Hindlimb muscle (tissue), 1 donor: ENCODE measurements around the gene FGFRL1. TPM values are rescaled to one million over a fixed set of nuclear protein-coding genes. Genes with fewer than 3 reads are reported as not detected.

ENCODE experiments used
- DNase-seq: peaks from one replicate; pipeline ENCODE4 v3.0.0-alpha.2; 2013
- polyA plus RNA-seq: library from polyadenylated mRNA; unstranded; fragments of 120-200 nt; gene quantifications from one replicate; pipeline ENCODE4 v1.2.1, GENCODE V29; 2013; ENCODE audit not compliant: insufficient read length

The FGFRL1 gene
- polyA plus RNA-seq, 1 donor = 297 TPM

DNA sequence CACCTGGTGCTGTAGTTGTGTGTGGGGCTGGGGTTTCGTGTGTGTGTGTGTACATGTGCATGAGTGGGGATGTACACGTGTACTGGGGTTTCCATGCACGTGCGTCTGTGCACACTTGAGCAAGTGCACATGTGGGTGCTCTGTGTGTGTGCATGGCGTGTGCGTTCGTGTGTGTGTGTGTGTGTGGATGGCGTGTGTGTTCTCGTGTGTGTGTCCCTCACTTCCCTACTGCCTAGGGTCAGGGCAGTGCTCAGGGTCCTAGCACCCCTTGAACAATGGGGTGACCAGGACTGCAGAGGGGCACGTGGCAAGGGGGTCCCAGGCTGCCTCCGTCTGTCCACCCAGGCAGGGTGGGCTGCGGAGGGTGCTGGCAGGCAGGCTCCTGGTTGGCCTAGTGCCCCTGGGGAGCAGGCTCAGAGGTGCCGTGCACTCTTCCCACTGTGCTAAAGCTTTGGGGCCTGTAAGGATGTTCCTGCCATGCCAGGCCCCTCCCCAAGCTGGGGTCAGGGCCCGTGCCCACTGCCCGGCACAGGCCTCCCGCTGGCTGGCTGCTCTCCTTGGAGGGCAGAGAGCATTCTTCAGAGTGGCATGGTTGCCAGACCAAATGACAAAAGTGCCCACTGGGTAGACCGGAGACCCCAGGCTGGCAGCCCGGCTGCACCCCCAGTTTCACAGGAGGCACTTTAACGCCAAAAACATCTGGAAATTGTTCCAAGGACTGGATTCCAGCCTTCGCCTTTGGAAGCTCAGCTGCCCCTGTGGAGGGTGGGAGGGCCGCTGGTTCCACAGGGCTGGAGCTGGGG is 29.1 kb downstream of the FGFRL1 start:
- DNase-seq = no peak

- peak; percentile 71 for DNase-seq
These were observed 29.9 kb downstream of the FGFRL1 start for GRCh38 chr4:1041147-1041935.

DNA sequence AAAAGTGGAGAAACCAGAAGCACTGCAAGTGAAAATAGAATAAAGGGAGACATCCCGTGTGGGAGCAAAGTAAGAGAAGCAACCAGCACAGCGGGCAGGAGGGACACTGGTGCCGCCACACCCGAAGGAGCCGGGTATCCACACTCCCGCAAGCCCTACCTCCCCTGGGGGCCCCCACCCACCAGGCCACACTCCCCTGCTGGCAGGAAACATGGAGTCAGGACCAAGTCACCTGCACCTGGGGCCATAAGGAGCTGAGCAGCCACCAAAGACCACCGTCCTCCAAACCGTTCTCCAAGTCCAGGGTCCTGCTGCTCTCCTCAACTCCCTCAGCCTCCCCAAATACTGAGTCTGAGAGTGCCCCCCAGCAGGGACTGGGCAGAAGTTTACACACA is 30.5 kb downstream of the FGFRL1 start:
- no peak for DNase-seq

- DNase-seq = no peak
These were observed 31.1 kb downstream of the FGFRL1 start for GRCh38 chr4:1042352-1043055.

DNA sequence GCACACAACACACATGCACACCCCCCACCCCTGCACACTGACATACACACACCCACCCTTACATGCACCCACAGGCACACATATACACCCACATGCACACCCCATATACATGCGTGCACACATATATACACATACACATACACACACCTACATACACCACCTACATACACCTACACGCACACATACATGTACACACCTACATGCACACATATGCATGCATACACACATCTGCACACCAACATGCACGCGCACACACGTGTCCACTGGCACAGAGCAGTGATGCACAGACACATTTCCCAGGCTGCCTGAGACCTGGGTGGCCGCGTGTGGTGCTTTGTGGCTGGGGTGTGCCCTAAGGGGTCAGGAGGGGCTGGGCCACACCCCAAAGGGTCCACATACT is 31.7 kb downstream of the FGFRL1 start:
- no peak for DNase-seq

DNA sequence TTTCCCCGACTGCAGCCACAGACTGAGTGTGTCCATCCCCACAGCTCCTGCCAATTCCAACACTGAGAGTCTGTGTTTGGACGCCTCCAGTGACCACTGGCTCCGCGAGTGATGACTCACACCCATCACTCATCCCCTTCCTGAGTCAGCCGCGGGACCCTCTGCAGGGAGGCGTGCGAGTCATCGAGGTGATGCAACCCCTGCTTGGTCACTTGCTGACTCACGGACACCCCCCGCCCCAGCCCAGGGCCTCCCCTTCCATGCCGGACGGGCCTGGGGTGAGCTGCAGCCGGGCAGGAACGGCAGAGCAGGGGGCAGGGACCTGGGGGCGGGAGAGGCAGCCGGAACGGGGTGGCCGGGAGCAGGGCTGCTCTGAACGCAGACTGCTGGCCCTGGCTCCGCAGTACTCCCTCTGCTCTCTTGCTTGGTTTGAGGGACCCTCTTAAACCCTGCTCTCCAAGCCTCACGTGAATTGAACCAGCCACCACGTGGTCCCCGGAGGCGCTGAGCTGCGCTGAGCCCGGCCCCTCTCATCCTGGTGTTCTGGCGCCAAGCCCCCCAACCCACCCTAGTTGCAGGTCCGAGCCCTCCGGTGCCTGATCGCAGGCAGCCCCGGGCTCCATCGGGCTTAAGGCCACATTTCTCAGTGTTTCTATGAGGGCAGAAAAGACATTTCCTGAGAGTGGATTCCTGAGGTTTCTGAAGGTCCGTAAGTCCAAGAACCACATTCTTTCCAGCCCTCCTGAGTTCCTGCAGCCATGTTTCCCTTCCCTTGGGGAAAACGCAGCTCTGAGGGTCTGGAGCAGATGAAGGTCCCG is 32.4 kb downstream of the FGFRL1 start:
- DNase-seq = peak; percentile 82

DNA sequence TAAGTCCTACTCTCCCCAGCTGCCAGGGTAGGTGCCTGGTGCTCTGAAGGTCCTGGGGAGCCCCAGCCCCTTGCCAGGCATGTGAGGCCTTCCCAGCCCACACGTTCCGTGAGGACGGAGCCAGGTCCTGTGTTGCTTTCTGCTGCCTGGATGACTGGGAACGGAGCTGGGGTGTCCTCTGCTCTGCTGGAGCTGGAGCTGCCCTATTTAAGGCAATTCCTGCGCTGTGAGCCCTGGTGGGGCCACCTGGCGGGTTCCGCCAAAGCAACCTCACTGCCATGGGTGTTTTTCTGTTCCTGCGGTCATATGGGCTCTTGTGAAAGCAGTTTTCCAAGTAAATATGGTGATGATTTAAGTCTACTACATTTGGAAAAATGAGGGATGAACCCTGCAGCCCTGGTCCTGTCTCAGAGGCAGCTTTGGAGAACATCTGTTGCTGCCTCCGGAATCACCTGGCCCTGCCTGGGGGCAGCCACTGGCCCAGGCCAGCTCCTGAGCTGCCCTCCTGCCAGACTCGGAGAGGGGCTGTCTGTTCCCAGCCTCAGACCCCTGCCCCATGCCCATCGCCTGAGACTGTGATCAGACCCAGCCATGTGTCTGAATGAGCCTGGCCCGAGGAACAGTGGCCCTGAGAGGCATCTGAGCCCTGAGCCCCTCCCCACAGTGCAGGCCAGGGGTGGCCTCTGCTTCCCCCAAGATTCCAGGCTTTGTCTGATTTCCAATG is 33.2 kb downstream of the FGFRL1 start:
- DNase-seq = no peak

GRCh38 chr4:1045193-1045594 is 33.8 kb downstream of the FGFRL1 start:
- DNase-seq = no peak

- DNase-seq = no peak
These were observed 34.3 kb downstream of the FGFRL1 start for GRCh38 chr4:1045595-1046201.

DNA sequence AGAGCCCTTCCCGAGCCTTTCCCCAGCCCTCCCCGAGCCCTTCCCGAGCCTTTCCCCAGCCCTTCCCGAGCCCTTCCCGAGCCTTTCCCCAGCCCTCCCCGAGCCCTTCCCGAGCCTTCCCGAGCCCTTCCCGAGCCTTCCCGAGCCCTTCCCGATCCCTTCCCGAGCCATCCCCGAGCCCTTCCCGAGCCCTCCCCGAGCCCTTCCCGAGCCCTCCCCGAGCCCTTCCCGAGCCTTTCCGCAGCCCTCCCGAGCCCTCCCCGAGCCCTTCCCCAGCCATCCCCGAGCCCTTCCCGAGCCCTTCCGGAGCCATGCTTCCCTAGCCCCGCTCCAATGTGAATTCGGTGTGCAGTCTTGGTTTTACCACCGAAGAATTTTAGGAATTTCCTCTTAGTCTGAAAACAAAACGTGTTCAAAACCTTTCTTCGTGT is 35.2 kb downstream of the FGFRL1 start:
- peak; percentile 87 for DNase-seq

GRCh38 chr4:1047106-1047975 is 35.9 kb downstream of the FGFRL1 start:
- DNase-seq = no peak

- no peak for DNase-seq
These were observed 36.7 kb downstream of the FGFRL1 start for GRCh38 chr4:1047976-1048772.

- DNase-seq = no peak
These were observed 37.6 kb downstream of the FGFRL1 start for GRCh38 chr4:1048773-1049590.

GRCh38 chr4:1049591-1049905 is 38.1 kb downstream of the FGFRL1 start:
- no peak for DNase-seq

DNA sequence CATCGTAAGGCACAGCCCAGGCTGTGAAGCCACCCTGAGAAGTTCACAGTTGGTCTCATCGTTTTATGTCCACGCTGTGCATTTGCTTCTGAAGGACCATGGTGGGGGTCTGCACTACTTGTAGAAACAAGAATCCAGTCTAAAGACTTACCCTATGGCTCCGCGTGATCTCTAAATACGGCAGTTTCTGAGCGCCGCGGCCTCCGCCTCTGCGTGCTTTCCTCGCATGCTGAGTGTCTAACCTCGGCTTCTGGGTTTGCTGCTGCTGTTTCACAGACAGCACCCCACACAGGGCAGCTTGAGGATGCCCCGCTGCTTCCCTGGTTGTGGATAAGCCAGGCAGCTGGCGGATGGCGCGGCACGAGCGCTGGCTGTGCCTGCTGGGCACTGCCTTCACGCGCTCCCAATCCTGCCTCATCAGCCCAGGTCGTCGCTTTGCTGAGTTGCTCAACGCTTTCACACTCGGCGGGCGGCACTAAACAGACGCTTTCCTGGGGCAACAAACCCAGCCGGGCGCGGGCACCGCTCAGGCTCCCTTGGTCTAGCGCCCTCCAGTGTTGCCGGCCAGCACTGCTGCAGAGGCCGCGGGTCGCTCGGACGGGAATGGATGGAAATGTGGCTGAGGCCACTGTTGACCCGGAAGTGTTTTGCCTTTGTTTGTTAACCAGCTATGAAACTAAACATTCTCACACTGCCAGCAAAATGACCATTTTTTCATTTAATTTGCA is 39.2 kb downstream of the FGFRL1 start:
- no peak for DNase-seq

- DNase-seq = no peak
These were observed 40.0 kb downstream of the FGFRL1 start for GRCh38 chr4:1051472-1051871.

- no peak for DNase-seq
These were observed 40.8 kb downstream of the FGFRL1 start for GRCh38 chr4:1052231-1052671.
